ENCODE measurements around the gene NFATC3.

DNA sequence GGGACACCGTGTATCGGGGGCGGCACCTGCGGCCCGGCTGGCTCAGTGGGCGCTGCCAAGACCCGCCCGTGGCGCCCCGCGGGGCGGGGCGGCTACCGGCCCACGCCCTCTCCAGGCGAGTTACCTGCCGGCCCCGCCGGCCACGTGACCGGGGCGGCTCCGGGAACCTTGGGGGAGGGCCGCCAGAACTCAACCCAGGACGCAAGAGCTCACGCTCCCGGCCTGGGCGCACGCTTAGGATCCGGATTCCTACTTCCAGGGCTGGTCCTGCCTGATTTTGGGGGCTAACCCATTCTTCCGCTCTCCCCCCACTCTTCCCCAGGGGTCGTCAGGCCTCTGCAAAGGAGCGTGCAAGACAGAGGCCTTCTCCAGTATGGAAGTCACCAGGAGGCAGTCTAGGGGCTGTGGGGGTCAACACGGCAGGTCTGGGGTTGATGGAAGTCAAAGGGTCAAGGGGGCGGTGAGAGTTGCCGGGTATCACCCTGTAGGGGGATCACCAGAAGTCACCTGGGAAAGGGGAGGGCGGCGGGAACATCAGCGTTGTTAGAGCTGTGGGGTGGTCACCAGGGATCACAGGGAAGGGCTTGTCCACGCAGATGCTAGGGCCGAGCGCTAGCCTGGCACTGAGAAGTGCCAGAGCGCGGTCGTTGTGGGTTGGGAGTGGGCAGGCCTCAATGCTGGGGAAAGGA is 151.1 kb downstream of the NFATC3 start:
- TF ChIP-seq CTCF (IDR thresholded peaks at IDR 0.05; ENCODE audit: low read length) (no peak), EZH2 (IDR thresholded peaks at IDR 0.05; ENCODE audit: borderline replicate concordance, low read length) (no peak)
